HEK293 (cell line): Measurements from ENCODE around the gene CLIC3.

Experiments used
- PRDM1 ChIP-seq: fragments of 450-650 bp; formaldehyde crosslinking; IDR thresholded peaks from 2 replicates; pipeline ENCODE4; 2016; ENCODE audit warnings: missing biosample characterization, missing genetic modification characterization
- ZNF146 ChIP-seq: fragments of 450-650 bp; formaldehyde crosslinking; IDR thresholded peaks from 2 replicates; pipeline ENCODE4 v1.5.1; 2016; ENCODE audit warnings: missing biosample characterization, missing genetic modification characterization
- ZNF274 ChIP-seq, 2 experiments: fragments of 200-500 bp in 1 of 2; fragments of 450-650 bp in 1 of 2; sonication (Bioruptor generic) in 1 of 2; formaldehyde crosslinking in 1 of 2; IDR thresholded peaks; 2 replicates each; pipeline versions ENCODE4 v1.5.1 to v1.6.1; 2014 to 2016; ENCODE audit warnings: borderline replicate concordance in 1 of 2, inconsistent platforms in 1 of 2, low read length in 1 of 2, missing biosample characterization in 1 of 2, missing genetic modification characterization in 1 of 2
- TF ChIP-seq, protein P1 (sequence below): sonication (generic); formaldehyde crosslinking; IDR thresholded peaks from 2 replicates; pipeline ENCODE4 v1.8.1; 2022; ENCODE audit warnings: mild to moderate bottlenecking, moderate library complexity, missing genetic modification reagents

DNA sequence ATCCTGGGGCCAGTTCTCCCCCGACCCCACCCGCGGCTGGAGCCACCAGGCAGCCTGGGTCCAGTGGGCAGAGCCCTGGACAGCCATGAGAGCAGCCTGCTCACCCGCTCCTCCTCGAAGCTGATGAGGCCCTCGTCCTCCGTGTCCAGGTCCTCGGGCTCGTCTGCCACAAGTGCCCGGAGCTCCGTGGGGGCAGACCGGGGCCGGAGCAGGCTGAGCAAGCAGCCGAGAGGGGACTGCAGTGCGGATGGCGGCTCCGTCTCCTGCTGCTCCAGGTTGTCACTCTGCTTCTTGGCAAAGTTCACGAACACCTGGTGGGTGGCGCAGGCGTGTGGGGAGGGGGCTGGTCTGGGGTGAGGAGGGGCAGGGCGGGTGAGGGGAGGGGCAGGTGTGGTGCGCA is 11.9 kb upstream of the CLIC3 start:
- no peak for TF ChIP-seq ZNF146
- no peak for TF ChIP-seq PRDM1 (tag by site-specific recombination)
- TF ChIP-seq, protein P1, sequence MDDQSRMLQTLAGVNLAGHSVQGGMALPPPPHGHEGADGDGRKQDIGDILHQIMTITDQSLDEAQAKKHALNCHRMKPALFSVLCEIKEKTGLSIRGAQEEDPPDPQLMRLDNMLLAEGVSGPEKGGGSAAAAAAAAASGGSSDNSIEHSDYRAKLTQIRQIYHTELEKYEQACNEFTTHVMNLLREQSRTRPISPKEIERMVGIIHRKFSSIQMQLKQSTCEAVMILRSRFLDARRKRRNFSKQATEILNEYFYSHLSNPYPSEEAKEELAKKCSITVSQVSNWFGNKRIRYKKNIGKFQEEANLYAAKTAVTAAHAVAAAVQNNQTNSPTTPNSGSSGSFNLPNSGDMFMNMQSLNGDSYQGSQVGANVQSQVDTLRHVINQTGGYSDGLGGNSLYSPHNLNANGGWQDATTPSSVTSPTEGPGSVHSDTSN: no peak
- no peak for TF ChIP-seq ZNF274 (IDR thresholded peaks at IDR 0.05; ENCODE audit: low read length)
- TF ChIP-seq ZNF274 (tag by site-specific recombination; IDR thresholded peaks at IDR 0.05; ENCODE audit: borderline replicate concordance): no peak
